Stimulated activated CD4-positive, alpha-beta T cell treated with anti-CD3 and anti-CD28 coated beads, TNF-alpha, amount 100 ng/mL, for 24 hours (primary cell): ENCODE data around the gene INPP5E.

Experiments used
- DNase-seq, 3 experiments: peaks; one replicate each; pipeline ENCODE4 v3.0.0-alpha.2; 2020; ENCODE audit warnings: low read depth in 3 of 3

The INPP5E gene

GRCh38 chr9:136404801-136405136, 34.9 kb downstream of the INPP5E start:
- no peak for DNase-seq

DNA sequence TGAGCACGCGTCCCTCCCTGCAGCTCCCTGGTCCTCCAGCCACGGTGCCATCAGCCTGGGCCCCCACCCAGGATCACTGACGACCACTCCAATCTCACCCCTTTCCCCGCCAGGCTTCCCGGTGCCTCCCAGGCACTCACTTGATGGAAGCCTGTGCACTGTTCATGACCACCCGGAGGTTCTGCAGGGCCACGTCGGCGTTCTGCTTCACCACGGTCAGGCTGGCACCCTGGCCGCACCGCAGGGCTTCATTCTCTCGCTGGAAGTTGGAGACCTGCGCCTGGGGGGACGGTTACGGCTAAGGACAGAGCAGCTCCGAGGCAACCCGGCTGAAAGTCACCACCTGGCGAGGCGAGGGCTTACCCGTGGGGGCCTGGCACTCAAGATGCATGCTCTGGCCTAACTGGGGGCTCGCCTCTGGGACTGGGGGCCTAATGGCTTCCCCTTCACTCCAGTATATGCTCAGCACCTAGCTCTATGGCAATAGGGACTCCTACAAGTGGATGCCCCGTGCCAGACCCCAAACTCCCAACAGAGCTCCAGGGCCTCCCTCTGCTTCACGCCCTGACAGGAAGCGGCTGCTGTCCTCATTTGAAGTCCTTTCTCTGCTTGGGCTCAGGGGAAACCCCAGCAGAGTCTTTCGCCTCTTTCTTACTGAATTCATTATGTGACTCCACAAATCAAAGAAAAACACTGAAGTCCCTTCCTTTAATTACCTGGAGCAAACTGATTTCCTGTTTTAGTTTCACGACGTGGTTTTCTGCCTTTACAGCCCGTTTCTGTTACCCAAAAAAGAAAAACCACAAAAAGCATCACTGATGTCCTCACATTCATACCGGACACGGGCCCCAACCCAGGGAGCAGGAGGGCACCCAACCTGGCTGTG, 35.5 kb downstream of the INPP5E start:
- peak in 1 of 3 experiments; percentile 50 for DNase-seq

DNA sequence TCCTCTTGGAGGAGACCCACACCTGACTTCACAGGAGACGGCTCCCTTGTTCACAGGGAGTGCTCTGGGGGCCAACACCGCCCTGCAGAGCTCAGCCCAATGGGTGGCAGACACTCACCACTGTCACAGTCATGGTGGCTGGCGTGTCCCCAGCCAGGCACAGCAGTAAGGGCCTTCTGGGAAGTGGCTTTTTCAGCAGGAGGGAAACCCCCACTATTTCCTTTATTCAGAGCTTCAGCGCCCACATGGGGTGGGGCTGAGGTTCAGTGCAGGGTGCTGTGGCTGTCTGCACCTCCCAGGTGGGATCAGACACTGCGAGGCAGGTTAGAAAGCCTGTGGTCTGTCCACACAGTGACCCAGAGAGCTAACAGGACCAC, 36.1 kb downstream of the INPP5E start:
- peak; percentile 51 to 75 (median 58) for DNase-seq

DNA sequence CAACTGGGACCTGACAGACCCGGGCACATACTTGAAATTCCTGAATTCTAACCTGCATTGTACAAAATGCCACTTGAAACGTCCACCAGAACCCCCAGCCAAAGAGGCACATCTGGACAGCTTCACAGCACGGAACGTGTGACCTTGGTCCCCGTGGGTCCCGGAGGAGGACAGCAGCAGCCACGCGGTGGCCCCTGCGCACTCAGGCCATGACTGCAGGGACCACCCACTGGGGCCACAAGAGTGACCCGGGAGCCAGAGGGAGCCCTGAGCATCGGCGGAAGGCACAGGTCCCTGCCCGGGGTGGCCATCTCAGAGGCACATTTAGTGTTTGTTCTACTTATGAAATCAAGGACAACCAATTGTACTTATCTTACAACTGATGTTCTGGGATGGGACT, 37.6 kb downstream of the INPP5E start:
- DNase-seq: no peak

- no peak for DNase-seq
These were observed 38.3 kb downstream of the INPP5E start for GRCh38 chr9:136401173-136401922.

DNA sequence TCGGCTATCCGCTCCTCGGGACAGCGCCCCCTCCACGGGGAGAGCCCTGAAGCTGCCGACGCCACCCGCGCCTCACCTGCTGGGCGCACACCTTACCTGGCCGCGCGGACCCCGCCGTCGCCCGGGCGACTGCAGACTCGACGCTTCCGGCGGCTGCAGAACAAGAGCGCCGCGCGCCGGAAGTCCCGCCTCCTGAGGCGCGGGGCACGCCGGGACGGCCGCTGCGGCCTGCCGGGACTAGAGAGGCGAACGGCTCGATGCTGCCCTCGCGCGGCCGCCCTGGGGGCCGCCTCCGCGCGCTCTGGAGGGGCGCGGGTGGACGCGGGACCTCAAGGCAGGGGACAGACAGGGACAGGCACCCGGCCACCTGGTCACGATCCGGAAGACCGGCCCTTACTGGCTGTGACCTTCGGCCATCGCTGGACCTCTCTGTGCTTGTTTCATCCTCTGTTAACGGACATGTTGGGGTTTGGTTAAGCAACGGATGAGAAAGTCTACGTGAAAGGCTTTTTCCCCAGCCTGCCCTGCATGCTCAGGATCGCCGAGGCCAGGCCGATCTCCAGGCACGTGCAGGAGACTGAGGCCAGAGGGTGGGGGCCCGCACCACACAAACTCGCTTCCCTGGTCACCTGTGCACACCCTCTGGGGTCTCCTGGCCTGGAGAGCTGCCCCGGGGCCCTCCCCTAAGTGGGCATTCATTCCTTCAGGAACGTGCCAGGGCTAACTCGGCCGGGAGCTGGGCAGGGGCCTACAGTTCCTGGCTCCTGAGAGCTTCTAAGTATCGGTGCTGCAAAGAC, 39.4 kb downstream of the INPP5E start, which contains the start of gene SNAPC4:
SNAPC4 (minus strand) TSS at position 133 of the 797 bp plus-strand sequence. CDS start 1,742 bp downstream, outside the sequence.
- DNase-seq: peak; percentile 73 to 85 (median 74)

DNA sequence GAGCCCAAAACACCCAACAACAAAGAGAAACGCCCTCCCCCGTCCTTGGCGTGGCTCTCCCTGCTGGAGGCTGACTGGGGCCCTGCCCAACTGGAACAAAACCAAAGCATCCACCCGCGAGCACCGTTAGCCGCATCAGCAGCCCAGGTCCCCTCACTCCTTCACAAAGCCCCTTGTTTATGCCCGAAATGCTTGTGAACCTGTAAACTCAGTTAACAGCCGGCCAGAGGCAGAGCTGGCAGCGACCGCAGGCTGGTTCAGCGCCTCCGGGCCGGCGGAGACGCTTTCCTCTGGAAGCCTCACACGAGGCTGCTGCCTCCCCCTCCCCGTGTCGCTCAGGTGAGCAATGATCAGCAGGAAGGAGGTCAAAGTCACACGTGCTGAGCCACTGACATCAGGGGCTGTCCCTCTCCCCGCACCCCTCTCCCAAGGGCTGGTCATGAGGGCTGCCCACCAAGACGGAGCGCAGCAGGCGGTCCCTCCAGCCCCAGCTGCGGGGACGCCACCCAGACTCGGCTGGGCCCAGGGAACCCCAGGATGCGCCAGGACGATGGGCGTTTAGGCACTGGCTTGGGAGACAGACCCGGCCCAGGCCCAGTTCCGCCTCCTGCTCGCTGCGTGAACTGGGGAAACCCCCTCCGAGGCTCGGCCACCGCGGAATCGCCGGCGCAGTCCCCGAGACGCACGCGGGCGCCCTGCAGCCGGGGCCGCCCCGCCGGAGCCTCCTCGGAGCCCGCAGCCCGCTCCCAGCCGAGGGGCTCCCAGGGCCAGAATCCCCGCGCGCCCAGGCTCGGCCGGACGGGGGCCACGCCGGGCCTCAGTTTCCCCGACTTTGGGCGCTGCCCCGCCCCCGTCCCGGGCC, 40.2 kb downstream of the INPP5E start:
- peak in 1 of 3 experiments; percentile 49 for DNase-seq

- no peak for DNase-seq
These were observed 41.4 kb downstream of the INPP5E start for GRCh38 chr9:136398286-136398685.

GRCh38 chr9:136397643-136398042, 42.0 kb downstream of the INPP5E start:
- DNase-seq: no peak

GRCh38 chr9:136396219-136396515, 43.5 kb downstream of the INPP5E start:
- DNase-seq: no peak

DNA sequence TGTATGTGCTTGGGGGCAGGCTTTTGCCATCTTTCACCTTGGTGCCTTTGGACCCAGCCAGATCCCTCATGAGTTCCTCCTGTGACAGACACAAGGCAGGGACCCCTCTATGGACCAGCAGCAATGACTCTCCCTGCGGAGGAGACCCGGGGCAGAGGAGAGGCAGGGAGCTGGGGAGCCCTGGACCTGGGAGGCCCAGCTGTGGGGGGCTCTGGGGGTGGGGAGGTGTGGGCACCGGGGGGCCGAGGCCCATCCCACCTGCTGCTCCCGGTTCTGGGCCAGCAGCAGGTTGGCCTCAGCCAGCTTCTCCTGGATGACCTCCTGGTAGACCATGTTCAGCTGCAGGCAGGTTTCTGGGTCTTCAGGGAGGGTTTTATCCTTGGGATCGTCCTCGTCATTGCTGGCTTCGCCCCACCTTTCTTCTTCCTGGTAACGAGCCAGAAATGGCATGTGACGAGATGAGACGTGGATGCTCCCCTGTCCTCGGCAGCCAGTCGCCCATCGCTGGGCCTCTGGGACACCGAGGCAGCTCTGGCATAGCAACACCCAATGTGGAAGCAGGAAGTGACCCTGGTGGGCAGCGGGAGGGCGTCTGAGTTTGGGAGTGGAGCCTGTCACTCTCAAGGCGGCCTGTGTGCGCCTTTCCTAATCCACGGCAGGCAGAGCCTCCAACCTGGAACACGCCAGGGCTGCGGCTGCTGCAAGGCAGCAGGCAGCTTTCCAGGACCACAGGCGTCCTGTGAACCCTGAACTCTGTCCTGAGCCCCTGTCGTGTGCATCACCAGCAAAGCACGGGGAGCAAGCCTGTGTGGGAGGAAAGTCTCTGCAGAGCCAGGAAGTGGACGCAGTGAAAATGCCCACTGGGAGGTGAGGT, 44.1 kb downstream of the INPP5E start:
- no peak for DNase-seq

DNA sequence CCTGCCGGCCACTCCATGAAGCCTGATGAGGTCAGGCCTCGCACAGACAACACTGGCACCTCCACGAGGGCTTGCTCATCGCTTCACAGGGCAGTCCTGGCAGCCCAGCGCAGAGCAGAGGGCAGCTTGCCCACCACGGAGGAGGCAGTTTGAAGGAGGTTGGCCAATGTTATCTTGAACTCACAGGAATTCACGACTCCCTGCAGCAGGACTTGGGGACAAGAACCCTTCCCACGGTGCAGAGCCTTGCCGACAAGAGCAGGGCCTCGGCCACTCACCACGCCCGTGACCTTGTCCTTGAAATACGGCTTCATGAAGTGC, 44.7 kb downstream of the INPP5E start:
- no peak for DNase-seq

DNA sequence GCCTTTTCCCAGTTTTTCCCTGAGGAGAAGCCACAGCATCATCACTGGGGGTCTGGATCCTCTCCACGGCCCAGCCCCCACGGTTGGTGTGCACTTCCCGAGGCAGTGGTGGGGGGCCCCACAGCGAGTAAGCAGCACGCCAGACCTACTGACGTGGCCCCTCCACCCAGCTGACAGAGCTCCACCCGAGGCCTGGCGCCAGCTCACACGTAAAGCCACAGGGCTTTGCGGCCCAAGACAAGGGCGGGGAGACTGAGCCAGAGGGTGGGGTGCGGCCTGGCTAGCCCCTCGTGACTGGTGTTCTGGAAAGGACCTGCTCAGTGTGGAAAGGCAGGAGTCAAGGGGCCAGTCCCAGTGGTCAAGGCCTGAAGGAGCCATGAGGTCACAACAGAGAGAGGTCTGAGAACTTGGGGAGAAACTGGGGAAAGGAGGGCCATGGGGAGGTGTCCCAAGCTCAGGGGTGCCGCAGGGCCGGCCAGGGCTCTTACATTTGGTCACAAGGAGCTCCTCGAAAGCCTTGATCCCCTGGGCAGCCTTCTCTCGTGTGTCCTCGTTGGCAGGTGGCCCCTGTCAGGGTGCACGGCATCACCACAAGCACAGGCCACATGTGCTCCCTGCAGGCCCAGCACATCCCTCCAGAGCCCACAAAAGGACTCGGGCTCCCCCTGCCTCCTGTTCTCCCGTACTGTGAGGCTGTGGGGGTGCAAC, 45.2 kb downstream of the INPP5E start:
- no peak for DNase-seq

DNA sequence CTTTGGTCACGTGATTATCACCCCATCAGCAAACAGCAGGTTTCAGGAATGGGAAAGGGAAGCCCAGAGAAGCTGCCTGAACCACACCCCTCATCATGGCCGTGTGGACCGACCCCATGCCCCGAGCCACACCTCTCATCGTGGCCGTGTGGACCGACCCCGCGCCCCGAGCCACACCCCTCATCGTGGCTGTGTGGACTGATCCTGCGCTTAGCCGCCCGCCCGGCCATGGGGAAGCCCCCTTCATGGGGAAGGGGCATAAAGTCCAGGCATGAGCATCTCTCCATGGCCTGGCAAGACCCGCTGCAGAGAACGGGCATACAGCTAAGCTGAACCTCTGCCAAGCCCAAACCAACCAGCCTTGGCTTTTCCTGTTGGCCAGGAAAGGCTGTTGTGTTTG, 46.1 kb downstream of the INPP5E start:
- no peak for DNase-seq

DNA sequence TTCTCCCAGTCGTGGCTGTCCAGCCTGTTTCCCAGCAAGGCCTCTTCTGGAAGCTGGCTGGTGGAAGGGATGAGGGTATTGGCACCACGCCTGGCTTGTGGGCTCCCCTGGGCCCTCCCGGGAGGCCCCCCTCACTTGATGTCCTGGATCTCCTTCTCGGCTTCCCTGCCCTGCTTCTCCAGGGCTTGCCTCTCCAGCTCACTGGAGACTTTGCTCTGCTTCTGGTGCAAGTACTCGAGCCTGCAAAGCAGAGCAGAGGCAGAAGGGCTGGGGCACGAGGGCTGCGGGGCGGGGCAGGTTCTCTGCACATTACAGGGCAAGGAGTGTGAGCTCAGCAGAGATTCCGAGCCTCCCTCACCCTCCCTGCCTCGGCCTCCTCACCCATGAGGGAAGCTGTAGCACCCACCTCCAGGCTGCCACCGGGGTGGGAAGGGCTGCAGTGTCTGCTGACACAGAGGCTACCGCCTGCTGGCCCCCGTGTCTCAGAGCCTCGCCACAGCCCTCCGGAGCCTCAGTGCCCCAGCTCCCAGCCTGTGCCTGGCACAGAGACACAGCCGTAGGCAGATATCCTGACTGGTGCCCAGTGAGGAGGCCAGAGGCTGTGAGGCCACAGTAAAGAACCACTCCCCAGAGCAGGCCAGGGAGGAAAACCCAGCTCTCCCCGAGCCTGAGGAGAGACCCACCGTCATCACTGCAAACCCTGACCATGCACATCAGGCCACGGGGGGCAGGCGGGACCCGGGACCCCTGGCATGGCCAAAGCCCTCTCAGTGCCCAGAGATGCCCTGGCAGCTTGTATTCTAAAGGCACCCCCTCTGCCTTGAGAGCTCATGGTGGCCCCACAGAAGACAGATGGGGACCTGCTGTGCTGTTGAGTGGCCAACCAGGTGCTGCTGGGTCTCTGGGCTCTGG, 46.9 kb downstream of the INPP5E start:
- no peak for DNase-seq

GRCh38 chr9:136391737-136392537, 47.7 kb downstream of the INPP5E start:
- no peak for DNase-seq

DNA sequence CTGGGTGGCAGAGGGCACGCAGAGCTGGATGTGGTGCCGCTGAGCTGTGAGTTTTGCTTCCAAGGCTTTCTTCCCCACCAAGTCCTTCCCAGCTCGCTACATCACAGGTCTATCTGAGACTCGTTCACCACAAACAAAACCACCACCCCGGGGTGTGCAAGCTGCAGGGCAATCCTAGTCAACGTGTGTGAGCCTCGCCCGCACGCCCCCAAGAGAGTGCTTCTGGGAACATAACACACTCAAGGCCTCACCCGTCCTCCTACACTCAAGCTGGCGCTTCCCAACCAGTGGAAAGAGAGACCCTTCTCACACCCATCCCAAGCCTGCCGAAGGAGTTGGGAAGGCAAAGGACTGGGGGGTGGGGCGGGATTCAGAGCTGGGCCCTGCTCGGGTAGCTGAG, 50.2 kb downstream of the INPP5E start:
- DNase-seq: no peak

- DNase-seq: no peak
These were observed 52.4 kb downstream of the INPP5E start for GRCh38 chr9:136387217-136387616.
